ENCODE results near the gene MYH14.

MYH14 gene

GRCh38 chr19:50277966-50278580, 74.7 kb downstream of the MYH14 start:
- no peak overlapping the region for H3K4me3 ChIP-seq (ENCODE audit: insufficient read length, low read depth)
- no peaks in the 10 kb centered on the region for H3K27me3 ChIP-seq (ENCODE audit: insufficient read depth, insufficient read length)
- no peaks in the 10 kb centered on the region for H3K4me1 ChIP-seq (ENCODE audit: insufficient read depth, insufficient read length)
- H3K36me3 ChIP-seq (ENCODE audit: insufficient read depth, insufficient read length, low read length), result peaks cover 5% of the 10 kb centered on the region
- no peak for DNase-seq (ENCODE audit: low read depth, low spot score)
- no peaks in the 10 kb centered on the region for H3K9me3 ChIP-seq (ENCODE audit: insufficient read depth, low read length)
- H3K9ac ChIP-seq (ENCODE audit: insufficient read length, low read depth), result no peak overlapping the region
- no peak for TF ChIP-seq YY1 (IDR thresholded peaks at IDR 0.05; ENCODE audit: insufficient read depth, insufficient read length)
- no peak for TF ChIP-seq ZNF274 (IDR thresholded peaks at IDR 0.05; ENCODE audit: low read depth, low read length)
- no peak for TF ChIP-seq SUZ12 (IDR thresholded peaks at IDR 0.05; ENCODE audit: extremely low read depth, insufficient read depth, insufficient read length)

DNA sequence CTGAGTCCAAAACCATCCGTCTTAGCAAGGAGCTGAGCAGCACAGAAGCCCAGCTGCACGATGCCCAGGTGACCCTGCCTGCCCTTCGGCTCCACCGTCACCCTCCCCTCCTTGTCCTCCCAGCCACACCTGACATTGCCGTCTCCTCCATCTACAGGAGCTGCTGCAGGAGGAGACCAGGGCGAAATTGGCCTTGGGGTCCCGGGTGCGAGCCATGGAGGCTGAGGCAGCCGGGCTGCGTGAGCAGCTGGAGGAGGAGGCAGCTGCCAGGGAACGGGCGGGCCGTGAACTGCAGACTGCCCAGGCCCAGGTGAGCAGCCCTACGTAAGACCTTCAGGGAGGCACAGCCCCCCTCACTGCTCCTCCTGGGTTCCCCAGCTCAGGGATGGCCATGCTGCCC, 76.7 kb downstream of the MYH14 start:
- H3K36me3 ChIP-seq (ENCODE audit: insufficient read depth, insufficient read length, low read length), result peaks cover 5% of the 10 kb centered on the region
- H3K27me3 ChIP-seq (ENCODE audit: insufficient read depth, insufficient read length), result no peaks in the 10 kb centered on the region
- TF ChIP-seq YY1 (IDR thresholded peaks at IDR 0.05; ENCODE audit: insufficient read depth, insufficient read length) (no peak), ZNF274 (IDR thresholded peaks at IDR 0.05; ENCODE audit: low read depth, low read length) (no peak), SUZ12 (IDR thresholded peaks at IDR 0.05; ENCODE audit: extremely low read depth, insufficient read depth, insufficient read length) (no peak)
- H3K4me1 ChIP-seq (ENCODE audit: insufficient read depth, insufficient read length), result no peaks in the 10 kb centered on the region
- H3K9ac ChIP-seq (ENCODE audit: insufficient read length, low read depth), result no peak overlapping the region
- H3K9me3 ChIP-seq (ENCODE audit: insufficient read depth, low read length), result peaks cover 2% of the 10 kb centered on the region; the same call in 1 of the 2 replicates
- H3K4me3 ChIP-seq (ENCODE audit: insufficient read length, low read depth), result no peak overlapping the region
- no peak for DNase-seq (ENCODE audit: low read depth, low spot score)

- Histone ChIP-seq H3K27me3 (ENCODE audit: insufficient read depth, insufficient read length) (no peaks in the 10 kb centered on the region), H3K9ac (ENCODE audit: insufficient read length, low read depth) (no peak overlapping the region), H3K4me3 (ENCODE audit: insufficient read length, low read depth) (no peak overlapping the region)
Measured at GRCh38 chr19:50280983-50281382, 77.6 kb downstream of the MYH14 start.

DNA sequence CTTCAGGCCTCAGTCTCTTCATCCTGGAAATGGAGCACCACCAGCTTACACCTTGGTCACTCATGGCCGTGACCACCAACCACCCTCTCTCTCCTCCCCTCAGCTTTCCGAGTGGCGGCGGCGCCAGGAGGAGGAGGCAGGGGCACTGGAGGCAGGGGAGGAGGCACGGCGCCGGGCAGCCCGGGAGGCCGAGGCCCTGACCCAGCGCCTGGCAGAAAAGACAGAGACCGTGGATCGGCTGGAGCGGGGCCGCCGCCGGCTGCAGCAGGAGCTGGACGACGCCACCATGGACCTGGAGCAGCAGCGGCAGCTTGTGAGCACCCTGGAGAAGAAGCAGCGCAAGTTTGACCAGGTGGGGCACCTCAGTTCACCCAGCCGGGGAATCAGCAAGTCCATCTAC, 78.1 kb downstream of the MYH14 start:
- Histone ChIP-seq H3K4me1 (ENCODE audit: insufficient read depth, insufficient read length) (no peaks in the 10 kb centered on the region), H3K27me3 (ENCODE audit: insufficient read depth, insufficient read length) (no peaks in the 10 kb centered on the region), H3K36me3 (ENCODE audit: insufficient read depth, insufficient read length, low read length) (peaks cover 5% of the 10 kb centered on the region), H3K9me3 (ENCODE audit: insufficient read depth, low read length) (peaks cover 16% of the 10 kb centered on the region), H3K4me3 (ENCODE audit: insufficient read length, low read depth) (no peak overlapping the region), H3K9ac (ENCODE audit: insufficient read length, low read depth) (no peak overlapping the region)
- TF ChIP-seq ZNF274 (IDR thresholded peaks at IDR 0.05; ENCODE audit: low read depth, low read length) (no peak), SUZ12 (IDR thresholded peaks at IDR 0.05; ENCODE audit: extremely low read depth, insufficient read depth, insufficient read length) (no peak), YY1 (IDR thresholded peaks at IDR 0.05; ENCODE audit: insufficient read depth, insufficient read length) (no peak)
- DNase-seq (ENCODE audit: low read depth, low spot score), result no peak

More at GRCh38 chr19:50280983-50281382, 77.6 kb downstream of the MYH14 start:
- H3K9me3 ChIP-seq (ENCODE audit: insufficient read depth, low read length), result peaks cover 11% of the 10 kb centered on the region
- no peaks in the 10 kb centered on the region for H3K4me1 ChIP-seq (ENCODE audit: insufficient read depth, insufficient read length)
- no peak for TF ChIP-seq YY1 (IDR thresholded peaks at IDR 0.05; ENCODE audit: insufficient read depth, insufficient read length)
- no peak for TF ChIP-seq SUZ12 (IDR thresholded peaks at IDR 0.05; ENCODE audit: extremely low read depth, insufficient read depth, insufficient read length)
- no peak for TF ChIP-seq ZNF274 (IDR thresholded peaks at IDR 0.05; ENCODE audit: low read depth, low read length)
- DNase-seq (ENCODE audit: low read depth, low spot score), result no peak
- H3K36me3 ChIP-seq (ENCODE audit: insufficient read depth, insufficient read length, low read length), result peaks cover 5% of the 10 kb centered on the region

GRCh38 chr19:50285833-50286232, 82.4 kb downstream of the MYH14 start:
- TF ChIP-seq SUZ12 (IDR thresholded peaks at IDR 0.05; ENCODE audit: extremely low read depth, insufficient read depth, insufficient read length) (no peak), YY1 (IDR thresholded peaks at IDR 0.05; ENCODE audit: insufficient read depth, insufficient read length) (no peak), ZNF274 (IDR thresholded peaks at IDR 0.05; ENCODE audit: low read depth, low read length) (no peak)
- peaks cover 8% of the 10 kb centered on the region for H3K36me3 ChIP-seq (ENCODE audit: insufficient read depth, insufficient read length, low read length)

DNA sequence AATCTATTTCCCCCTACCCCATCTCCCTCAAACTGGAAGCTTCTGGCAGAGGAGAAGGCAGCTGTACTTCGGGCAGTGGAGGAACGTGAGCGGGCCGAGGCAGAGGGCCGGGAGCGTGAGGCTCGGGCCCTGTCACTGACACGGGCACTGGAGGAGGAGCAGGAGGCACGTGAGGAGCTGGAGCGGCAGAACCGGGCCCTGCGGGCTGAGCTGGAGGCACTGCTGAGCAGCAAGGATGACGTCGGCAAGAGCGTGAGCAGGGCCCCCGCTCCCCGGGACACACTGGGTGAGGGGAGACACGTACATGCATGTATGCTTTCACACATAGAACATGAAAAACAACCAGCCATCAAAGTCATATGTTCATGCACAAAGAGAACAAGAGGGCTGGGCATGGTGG, 83.0 kb downstream of the MYH14 start:
- H3K9me3 ChIP-seq (ENCODE audit: insufficient read depth, low read length), result peaks cover 17% of the 10 kb centered on the region
- peaks cover 4% of the 10 kb centered on the region for H3K4me1 ChIP-seq (ENCODE audit: insufficient read depth, insufficient read length)
- no peak overlapping the region for H3K4me3 ChIP-seq (ENCODE audit: insufficient read length, low read depth)
- no peaks in the 10 kb centered on the region for H3K27me3 ChIP-seq (ENCODE audit: insufficient read depth, insufficient read length)
- H3K36me3 ChIP-seq (ENCODE audit: insufficient read depth, insufficient read length, low read length), result peaks cover 7% of the 10 kb centered on the region
- H3K9ac ChIP-seq (ENCODE audit: insufficient read length, low read depth), result no peak overlapping the region
- no peak for DNase-seq (ENCODE audit: low read depth, low spot score)
- TF ChIP-seq SUZ12 (IDR thresholded peaks at IDR 0.05; ENCODE audit: extremely low read depth, insufficient read depth, insufficient read length) (no peak), ZNF274 (IDR thresholded peaks at IDR 0.05; ENCODE audit: low read depth, low read length) (no peak), YY1 (IDR thresholded peaks at IDR 0.05; ENCODE audit: insufficient read depth, insufficient read length) (no peak)

More at GRCh38 chr19:50285833-50286232, 82.4 kb downstream of the MYH14 start:
- no peak for DNase-seq (ENCODE audit: low read depth, low spot score)
- no peak overlapping the region for H3K9ac ChIP-seq (ENCODE audit: insufficient read length, low read depth)
- peaks cover 3% of the 10 kb centered on the region for H3K4me1 ChIP-seq (ENCODE audit: insufficient read depth, insufficient read length)
- no peaks in the 10 kb centered on the region for H3K27me3 ChIP-seq (ENCODE audit: insufficient read depth, insufficient read length)
- H3K4me3 ChIP-seq (ENCODE audit: insufficient read length, low read depth), result no peak overlapping the region
- peaks cover 17% of the 10 kb centered on the region for H3K9me3 ChIP-seq (ENCODE audit: insufficient read depth, low read length)

DNA sequence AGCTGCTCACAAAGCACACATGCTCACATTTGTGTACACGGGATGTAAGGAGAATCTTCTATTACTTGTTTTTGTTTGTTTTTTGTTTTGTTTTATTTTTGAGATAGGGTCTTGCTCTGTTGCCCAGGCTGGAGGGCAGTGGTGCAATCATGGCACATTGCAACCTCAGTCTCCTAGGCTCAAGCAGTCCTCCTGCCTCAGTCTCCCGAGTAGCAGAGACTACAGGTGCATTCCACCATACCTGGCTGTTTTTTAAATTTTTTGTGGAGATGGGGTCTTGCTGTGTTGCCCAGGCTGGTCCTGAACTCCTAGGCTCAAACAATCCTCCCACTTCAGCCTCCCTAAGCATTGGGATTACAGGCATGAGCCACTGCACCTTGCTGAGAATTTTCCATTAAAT, 83.9 kb downstream of the MYH14 start:
- H3K9ac ChIP-seq (ENCODE audit: insufficient read length, low read depth), result no peak overlapping the region
- H3K27me3 ChIP-seq (ENCODE audit: insufficient read depth, insufficient read length), result no peaks in the 10 kb centered on the region
- H3K4me3 ChIP-seq (ENCODE audit: insufficient read length, low read depth), result no peak overlapping the region
- no peak for TF ChIP-seq YY1 (IDR thresholded peaks at IDR 0.05; ENCODE audit: insufficient read depth, insufficient read length)
- TF ChIP-seq SUZ12 (IDR thresholded peaks at IDR 0.05; ENCODE audit: extremely low read depth, insufficient read depth, insufficient read length), result no peak
- no peak for TF ChIP-seq ZNF274 (IDR thresholded peaks at IDR 0.05; ENCODE audit: low read depth, low read length)
- peaks cover 3% of the 10 kb centered on the region for H3K36me3 ChIP-seq (ENCODE audit: insufficient read depth, insufficient read length, low read length)
- H3K9me3 ChIP-seq (ENCODE audit: insufficient read depth, low read length), result peaks cover 17% of the 10 kb centered on the region
- H3K4me1 ChIP-seq (ENCODE audit: insufficient read depth, insufficient read length), result peaks cover 4% of the 10 kb centered on the region
- DNase-seq (ENCODE audit: low read depth, low spot score), result no peak

Data from NT2/D1 (cell line).